ENCODE results near the gene HCLS1.

GRCh38 chr3:121594850-121595249 is 65.9 kb downstream of the HCLS1 start:
- TF ChIP-seq CTCF (IDR thresholded peaks at IDR 0.05) (no peak), EP300 (IDR thresholded peaks at IDR 0.05; ENCODE audit: borderline replicate concordance in 1 of 2, low read depth in 1 of 2, low read length in 1 of 2) (no peak), POLR2AphosphoS5 (IDR thresholded peaks at IDR 0.05; ENCODE audit: low read depth, low read length) (no peak), RFX5 (IDR thresholded peaks at IDR 0.05; ENCODE audit: low read length) (no peak), FOXM1 (IDR thresholded peaks at IDR 0.05; ENCODE audit: low read depth) (no peak), GATA2 (CRISPR knock-in tag; IDR thresholded peaks at IDR 0.05) (no peak)
